Measurements from ENCODE around the gene PRRT3. TPM values are rescaled to one million over a fixed set of nuclear protein-coding genes. Genes with fewer than 3 reads are reported as not detected.
A peak's percentile ranks its signal among the peaks of the same experiment; 100 is the strongest.

PRRT3 gene
- total and polyA plus RNA-seq, 2 of the 4 experiments (the other 2 are of a cell fraction): 0.72 to 4.2 TPM

DNA sequence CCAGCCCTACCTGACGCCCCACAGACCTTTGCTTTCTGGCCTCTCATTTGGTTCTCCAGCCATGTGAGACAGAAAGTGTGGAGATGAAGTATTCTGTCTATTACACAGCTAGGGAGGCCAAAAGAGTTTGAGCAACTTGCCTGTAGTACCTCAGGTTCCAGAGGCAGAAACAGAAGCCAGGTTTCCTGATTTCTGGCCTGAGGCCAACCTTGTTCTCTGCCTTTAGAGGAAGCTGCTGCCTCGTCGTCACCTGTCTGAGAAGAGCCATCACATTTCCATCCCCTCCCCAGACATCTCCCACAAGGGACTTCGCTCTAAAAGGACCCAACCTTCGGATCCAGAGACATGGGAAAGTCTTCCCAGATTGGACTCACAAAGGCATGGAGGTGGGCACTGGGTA lies 45.7 kb downstream of the PRRT3 start:
- Histone ChIP-seq H4K91ac (ENCODE audit: insufficient read depth, low read depth, low read length) (no peak overlapping the region), H3K27me3 (ENCODE audit: control insufficient read depth, insufficient read depth, low read length) (no peaks in the 10 kb centered on the region), H3K27ac (ENCODE audit: insufficient read depth, low read length) (no peak overlapping the region), H2BK20ac (ENCODE audit: low read depth, low read length) (no peak overlapping the region), H2BK15ac (ENCODE audit: low read depth, low read length) (no peak overlapping the region), H2AK9ac (replicated peaks; ENCODE audit: low read depth, low read length, poor library complexity) (peak overlapping the region; percentile 50), H3K9me1 (ENCODE audit: insufficient read depth, low read length) (peaks cover 19% of the 10 kb centered on the region), H3K56ac (ENCODE audit: extremely low read depth, insufficient read depth, low read length) (no peak overlapping the region), H3K79me1 (ENCODE audit: low read depth in 1 of 2, low read length in 2 of 2) (peaks cover 0 to 14% of the 10 kb centered on the region in 2 experiments; a peak in 2 of 4 replicates), H3K18ac (ENCODE audit: low read depth, low read length) (no peak overlapping the region), H2AFZ (replicated peaks; ENCODE audit: low read length, poor library complexity) (no peak overlapping the region), H3K4me3 (ENCODE audit: insufficient read depth, low read depth, low read length) (no peak overlapping the region), H3K4me2 (ENCODE audit: low read depth, low read length) (no peak overlapping the region), H4K20me1 (ENCODE audit: insufficient read depth, low read length) (no peaks in the 10 kb centered on the region), H4K8ac (ENCODE audit: low read depth in 2 of 2, low read length in 2 of 2) (no peak overlapping the region), H2AK5ac (ENCODE audit: low read depth, low read length) (no peak overlapping the region), H3K4me1 (ENCODE audit: control insufficient read depth, insufficient read depth, low read length) (peaks cover 11% of the 10 kb centered on the region), H3K9me3 (ENCODE audit: control insufficient read depth, insufficient read depth, low read length) (no peaks in the 10 kb centered on the region), H3K23ac (ENCODE audit: low read depth, low read length) (no peak overlapping the region), H3K36me3 (ENCODE audit: control insufficient read depth, insufficient read depth, low read length) (no peaks in the 10 kb centered on the region), H3K4ac (ENCODE audit: low read depth, low read length) (no peak overlapping the region), H3K9ac (ENCODE audit: low read depth, low read length) (no peak overlapping the region), H2BK120ac (ENCODE audit: low read depth, low read length) (no peak overlapping the region), H4K5ac (ENCODE audit: low read depth, low read length) (no peak overlapping the region), H3K14ac (replicated peaks; ENCODE audit: low read depth, low read length) (no peak overlapping the region), H2BK5ac (ENCODE audit: low read depth, low read length, poor library complexity, severe bottlenecking) (no peak overlapping the region)
- no CpG with 5 or more reads among the region's 5 CpGs for WGBS, 2 experiments (ENCODE audit: extremely low coverage in 2 of 2, insufficient read length in 1 of 2)
- no TSS peak for BruUV-seq (replicated peaks)
- CTCF ChIA-PET: no interaction called here
- TF ChIP-seq MXI1 (IDR thresholded peaks at IDR 0.05; ENCODE audit: borderline replicate concordance, low read depth, low read length) (no peak), CEBPB (IDR thresholded peaks at IDR 0.05; ENCODE audit: low read depth, low read length) (no peak), MAZ (IDR thresholded peaks at IDR 0.05; ENCODE audit: borderline replicate concordance, low read depth, low read length) (no peak), RAD21 (IDR thresholded peaks at IDR 0.05; ENCODE audit: low read length) (no peak), RFX5 (IDR thresholded peaks at IDR 0.05; ENCODE audit: low read depth, low read length) (no peak)
- TF ChIP-seq, protein P1, sequence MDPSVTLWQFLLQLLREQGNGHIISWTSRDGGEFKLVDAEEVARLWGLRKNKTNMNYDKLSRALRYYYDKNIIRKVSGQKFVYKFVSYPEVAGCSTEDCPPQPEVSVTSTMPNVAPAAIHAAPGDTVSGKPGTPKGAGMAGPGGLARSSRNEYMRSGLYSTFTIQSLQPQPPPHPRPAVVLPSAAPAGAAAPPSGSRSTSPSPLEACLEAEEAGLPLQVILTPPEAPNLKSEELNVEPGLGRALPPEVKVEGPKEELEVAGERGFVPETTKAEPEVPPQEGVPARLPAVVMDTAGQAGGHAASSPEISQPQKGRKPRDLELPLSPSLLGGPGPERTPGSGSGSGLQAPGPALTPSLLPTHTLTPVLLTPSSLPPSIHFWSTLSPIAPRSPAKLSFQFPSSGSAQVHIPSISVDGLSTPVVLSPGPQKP (IDR thresholded peaks at IDR 0.05; ENCODE audit: borderline replicate concordance, low read depth, low read length): no peak
- TF ChIP-seq, protein P2, sequence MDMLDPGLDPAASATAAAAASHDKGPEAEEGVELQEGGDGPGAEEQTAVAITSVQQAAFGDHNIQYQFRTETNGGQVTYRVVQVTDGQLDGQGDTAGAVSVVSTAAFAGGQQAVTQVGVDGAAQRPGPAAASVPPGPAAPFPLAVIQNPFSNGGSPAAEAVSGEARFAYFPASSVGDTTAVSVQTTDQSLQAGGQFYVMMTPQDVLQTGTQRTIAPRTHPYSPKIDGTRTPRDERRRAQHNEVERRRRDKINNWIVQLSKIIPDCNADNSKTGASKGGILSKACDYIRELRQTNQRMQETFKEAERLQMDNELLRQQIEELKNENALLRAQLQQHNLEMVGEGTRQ (IDR thresholded peaks at IDR 0.05; ENCODE audit: low read depth, low read length): no peak
- intact Hi-C loops (cut with micrococcal nuclease) (no loop called here), dilution Hi-C loops (cut with HindIII; ENCODE audit: low sequenced_read_pairs, unreplicated experiment) (no loop called here), in situ Hi-C loops (cut with MboI; ENCODE audit: low sequenced_read_pairs) (no loop called here)
- ATAC-seq (ENCODE audit: low read depth) (no peak), DNase-seq (no peak)
- POLR2A ChIA-PET (ENCODE audit: unreplicated experiment): no interaction called here
